Measurements from ENCODE around the gene DNAJC1.

DNAJC1 gene

DNA sequence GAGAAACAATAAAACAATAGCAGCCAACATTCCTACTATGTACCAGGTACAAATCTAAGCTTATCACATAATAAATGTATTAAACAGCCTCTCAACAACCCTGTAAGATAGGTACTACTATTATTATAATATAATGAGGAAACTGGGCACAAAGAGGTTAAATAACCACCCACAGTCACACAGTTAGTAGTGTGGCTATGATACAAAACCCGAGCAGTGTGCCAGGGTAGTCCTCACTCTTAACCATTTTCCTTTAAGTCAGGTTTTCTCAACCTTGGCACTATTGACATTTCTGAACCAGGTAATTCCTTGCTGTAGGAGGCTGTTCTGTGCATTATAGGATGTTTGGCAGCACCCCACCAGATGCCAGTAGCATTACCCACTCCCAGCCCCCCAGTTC, 48.8 kb downstream of the DNAJC1 start:
- DNase-seq: no peak

DNA sequence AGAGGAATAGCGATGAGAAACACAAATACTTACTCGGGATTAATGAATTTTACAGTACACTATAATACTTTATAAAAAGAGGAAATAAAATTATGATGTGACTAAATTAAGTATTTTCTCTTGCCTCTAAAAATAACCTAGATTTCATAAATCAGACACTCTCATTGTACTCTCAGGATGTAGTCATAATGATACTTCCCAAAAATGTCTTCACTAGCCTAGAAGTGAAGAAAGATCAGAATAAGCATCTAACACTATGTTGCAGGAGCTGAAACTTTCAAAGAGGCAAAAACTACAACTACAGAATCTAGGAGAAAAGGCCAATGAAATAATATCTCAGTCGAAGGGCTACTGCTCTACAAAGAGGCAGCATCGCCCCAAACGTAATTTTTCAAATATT, 49.4 kb downstream of the DNAJC1 start:
- no peak for DNase-seq

DNA sequence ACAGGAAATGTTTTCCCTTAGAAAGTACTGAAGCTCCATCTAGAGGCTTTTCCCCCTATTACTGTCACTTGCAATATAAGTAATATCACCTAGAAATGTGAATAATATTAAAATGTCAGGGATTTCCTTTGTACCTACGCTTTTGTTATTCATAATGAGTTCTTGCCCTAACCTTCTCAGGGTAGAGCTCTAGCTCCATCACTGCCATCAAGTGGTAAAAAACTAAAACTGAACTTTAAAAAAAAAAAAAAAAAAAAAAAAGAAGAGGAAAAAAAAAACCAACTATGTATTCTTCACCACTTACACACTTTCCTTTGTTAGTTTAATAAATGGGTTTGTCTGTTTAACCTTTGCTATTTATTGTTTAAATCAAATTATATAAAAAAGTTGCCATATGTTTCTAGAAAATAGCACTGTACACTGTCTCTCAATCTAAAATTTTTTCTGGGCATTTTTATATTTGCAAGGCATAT, 49.9 kb downstream of the DNAJC1 start:
- DNase-seq: no peak

DNA sequence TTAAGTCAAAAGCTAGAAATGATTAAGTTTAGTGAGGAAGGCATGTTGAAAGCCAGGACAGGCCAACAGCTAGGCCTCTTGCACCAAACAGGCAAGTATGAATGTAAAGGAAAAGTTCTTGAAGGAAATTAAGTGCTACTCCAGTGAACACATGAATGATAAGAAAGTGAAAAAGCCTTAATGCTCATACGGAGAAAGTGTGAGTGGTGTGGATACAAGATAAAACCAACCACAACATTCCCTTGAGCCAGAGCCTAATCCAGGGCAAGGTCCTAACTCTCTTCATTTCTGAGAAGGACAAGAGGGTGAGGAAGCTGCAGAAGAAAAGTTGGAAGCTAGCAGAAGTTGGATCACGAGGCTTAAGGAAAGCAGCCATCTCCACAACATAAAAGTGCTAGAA, 53.0 kb downstream of the DNAJC1 start:
- DNase-seq: no peak

DNA sequence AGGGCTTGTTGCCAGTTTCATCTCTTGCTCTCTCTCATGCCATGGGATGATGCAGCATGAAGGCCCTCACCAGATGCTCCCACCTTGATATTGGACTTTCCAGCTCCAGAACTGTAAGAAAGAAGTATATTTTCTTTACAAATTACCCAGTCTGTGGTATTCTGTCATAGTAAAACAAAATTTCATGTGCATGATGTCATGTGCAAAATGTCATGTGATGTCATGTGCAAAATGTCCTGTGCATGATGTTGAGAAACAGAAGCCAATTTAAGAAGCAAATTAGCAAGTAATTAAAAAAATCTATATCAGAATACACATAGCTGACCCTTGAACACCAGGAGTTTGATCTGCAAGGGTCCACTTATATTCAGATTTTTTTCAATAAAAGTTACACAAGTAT, 56.6 kb downstream of the DNAJC1 start:
- DNase-seq: no peak

DNA sequence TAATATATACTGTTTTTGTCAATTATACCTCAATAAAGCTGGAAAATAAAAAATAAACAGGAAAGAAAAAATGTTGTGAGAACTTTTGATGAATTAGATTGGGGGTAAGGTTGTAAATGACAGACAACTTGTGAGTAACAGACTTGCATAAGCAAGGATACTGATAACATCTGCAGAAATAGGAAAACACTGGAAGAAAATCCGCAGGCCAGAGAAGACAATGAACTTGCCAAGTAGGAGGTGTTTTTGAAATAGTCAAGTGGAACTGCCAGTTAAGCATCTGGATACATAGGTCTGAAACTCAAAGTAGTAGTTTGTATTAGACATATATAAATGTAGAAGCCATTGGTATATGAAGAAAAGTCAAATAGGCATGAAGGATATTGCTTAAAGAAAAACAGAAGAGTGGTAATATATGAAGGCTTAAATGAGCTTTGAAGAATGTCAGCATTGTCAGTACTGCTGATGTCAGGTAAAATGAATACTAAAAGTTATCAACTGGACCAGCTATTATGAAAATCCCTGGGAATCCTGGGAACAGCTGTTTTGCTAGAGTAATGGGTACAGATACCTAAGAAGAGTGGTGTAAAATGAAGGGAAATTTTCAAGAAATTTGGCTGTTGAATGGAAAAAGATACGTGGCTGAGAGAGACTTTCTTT, 58.7 kb downstream of the DNAJC1 start:
- DNase-seq: no peak

DNA sequence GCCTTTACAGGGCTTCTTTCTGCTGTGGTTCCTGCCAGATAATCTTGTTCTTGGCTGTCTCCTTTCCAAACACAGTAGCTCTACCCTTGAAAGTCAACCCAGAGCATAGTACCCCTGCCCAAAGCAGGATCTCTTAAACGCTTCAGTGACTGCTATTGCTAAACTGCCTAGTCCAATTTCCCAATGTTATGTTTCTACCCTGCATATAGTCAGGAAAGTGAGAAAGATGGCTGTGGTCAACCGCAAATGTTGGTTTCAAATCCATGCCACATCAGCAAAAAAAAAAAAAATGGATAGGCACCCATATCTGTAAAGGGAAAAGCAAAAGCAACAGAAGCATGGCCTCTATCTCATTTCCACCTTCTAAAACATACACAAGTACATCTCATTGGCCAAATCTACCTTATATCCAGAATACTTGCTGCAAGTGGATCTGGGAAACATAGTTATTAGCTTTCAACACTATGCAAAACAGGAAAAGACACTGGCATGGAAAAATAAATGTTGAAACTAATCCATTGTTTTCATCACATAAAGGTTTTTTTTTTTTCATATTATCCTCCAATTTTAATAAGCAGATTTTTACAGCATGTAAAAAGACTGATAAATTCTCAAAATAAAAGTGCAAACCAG, 59.8 kb downstream of the DNAJC1 start:
- no peak for DNase-seq

DNA sequence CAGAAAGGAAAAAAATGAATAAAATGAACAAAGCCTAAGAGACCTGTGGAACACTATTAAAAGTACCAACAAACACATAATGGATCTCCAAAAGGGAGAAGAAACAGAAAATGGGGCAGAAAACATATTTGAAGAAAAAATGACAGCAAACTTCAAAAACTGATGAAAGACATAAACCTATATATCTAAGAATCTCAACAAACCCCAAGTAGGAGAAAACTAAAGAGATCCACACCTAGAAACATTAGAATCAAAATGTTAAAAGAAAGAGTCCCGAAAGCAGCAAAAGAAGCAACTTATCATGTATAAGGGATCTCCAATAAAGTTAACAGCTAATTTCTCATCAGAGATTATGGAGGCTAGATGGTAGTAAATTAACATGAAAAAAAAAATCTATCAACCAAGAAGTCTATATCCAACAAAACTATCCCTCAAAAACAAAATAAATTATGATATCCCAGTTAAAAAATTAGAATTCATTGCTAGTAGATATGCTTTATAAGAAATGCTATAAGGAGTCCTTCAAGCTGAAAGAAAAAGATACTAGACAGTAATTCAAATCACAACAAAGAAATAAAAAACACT, 68.0 kb downstream of the DNAJC1 start:
- no peak for DNase-seq

DNA sequence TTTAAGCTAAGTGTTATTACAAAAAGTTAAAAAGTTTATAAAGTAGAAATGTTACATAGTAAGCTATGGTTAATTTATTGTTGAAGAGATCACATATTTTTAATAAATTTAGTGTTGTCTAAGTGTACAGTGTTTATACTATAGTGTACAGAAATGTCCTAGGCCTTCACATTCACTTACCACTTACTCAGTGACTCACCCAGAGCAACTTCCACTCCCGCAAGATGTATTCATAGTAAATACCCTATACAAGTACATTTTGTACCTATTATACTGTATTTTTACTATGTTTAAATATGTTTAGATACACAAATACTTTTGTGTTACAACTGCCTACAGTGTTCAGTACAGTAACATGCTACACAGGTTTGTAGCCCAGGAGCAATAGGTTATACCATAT, 69.2 kb downstream of the DNAJC1 start:
- DNase-seq: no peak

DNA sequence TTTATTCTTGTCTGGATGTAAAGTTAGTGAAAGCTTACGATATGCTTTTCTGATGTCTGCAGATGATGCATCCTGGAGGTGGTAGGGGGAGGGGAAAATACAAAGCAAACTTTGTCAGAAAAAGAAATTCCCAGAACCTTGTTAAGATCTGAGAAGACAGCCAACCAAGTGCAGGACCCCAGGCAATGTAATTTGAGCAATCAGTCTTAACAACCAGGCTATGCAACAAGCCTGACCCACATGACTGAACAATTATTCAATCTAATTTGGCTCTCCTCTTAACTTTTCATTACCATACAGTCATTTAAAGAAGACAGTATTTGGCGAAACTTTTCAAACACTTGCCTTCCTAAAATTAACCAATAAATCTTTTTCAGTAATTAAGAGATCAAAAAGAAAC, 74.5 kb downstream of the DNAJC1 start:
- no peak for DNase-seq

DNA sequence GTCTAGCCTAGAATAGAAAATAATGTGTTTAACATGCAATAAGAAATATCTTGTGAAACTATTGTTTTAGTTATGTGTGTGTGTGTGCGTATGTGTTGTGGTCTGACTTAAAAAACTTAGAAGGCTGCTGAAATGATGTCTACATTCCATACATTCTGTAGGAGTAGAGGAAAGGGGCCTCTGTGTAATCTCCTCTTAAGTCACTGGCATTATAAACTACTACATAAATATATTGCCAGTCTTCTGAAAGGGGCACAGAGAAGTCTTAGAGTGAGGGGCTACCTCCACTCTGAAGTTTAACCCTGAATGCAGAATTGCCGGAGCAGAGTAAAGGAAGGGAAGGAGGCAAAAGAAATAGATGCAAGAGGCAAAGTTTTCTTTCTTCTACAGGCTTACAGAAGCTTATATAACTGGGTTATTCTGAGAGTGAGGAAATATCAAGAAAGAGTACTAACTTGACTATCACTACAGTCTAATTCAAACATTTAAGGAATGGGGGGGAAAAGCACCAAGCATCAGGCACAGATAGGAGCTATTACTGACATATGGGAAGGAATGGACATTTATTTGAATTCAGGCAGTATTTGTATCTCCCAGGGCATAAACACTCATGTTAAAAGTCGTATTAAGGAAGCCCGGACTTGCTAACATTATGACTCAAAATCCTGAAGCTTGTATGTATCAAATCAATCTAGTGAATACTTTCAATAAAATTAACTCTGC, 75.7 kb downstream of the DNAJC1 start:
- DNase-seq: no peak

DNA sequence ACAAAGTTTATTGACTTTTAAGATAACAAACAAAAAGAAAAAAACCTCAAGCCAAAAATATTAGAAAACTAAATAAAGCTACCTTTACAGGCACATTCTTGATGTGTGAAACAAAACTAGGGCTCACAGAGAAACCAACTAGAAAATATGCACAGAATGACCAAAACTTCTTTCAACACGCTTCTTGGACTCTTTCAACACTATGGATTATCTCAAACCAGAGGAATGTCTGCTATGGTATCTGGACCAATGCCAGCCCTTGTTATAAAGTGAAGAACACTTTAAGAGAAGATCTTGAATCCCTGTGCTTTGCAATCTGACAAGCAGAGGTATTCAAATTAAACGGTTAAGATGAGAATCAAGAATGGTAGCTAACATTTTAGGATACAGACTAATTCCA, 76.6 kb downstream of the DNAJC1 start:
- no peak for DNase-seq

DNA sequence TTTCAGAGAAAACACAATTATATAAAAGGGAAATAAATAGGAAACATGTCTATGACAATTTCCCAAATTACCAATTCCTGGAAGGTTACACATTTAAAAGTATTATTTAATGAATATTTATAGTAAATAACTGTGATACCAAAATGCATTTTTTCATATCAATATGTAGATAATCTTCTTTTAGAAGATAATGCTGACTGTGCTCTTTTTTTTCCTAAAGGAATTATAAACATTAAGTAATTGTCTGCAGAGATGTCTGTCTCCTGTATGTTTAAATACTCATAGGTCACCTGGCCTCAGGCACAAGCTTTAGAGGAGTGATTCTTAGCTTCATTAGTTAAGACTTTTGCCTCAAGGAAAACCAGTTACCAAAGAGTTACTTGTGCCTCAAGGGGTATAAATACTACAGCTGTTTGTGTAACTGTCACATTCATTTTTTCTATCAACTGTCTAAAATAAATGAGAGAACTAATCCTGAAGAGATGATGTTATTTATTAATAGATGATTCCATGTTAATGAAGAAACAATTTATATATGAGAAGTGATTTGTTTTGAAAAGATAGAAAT, 77.1 kb downstream of the DNAJC1 start:
- DNase-seq: no peak

DNA sequence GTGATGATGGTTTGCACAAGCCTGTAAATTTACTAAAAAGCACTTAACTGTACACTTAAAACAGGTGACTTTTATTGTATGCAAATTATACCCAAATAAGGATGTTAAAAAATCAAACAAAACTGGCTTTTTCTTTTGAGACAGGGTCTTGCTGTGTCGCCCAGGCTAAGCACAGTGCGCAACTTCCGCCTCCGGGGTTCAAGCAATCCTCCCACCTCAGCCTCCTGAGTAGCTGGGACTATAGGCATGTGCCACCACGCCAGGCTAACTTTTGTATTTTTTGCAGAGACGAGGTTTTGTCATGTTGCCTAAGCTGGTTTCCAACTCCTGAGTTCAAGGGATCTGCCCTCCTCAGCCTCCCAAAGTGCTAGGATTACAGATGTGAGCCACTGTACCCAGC, 77.7 kb downstream of the DNAJC1 start:
- no peak for DNase-seq

DNA sequence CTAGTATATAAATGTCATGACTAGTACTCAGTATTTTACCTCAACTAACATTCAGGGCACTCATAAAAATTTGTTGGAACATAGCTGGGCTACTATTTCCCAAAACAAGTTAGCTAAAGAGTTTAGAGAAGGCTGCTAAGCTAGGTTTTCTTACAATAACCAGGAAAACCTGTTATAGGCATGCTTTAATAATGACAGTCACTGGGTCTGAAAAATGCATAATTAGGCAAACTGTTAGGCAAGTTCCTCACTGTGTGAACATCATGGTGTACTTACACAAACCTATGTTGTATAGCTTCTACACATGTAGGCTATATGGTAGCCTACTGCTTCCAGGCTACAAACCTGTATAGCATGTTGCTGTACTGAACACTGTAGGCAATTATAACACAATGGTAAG, 79.0 kb downstream of the DNAJC1 start:
- no peak for DNase-seq

DNA sequence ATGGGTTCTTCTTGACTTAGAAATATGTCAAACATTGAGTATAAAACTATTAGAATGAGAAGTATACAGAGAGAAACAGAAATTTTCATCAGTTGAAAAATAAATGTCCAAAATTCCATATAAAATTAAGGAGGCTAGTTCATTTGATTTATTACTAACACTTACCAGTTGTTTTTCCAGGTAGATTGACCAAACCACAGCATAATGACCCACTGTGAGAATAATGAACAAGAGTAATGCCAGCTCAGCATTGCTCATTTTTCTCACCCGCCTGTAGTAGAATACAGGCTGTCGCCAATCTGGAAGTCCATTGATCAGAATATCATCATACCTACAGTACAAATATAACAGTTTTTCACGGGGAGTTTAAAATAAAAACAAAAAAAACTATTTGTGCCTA, 82.9 kb downstream of the DNAJC1 start:
- DNase-seq: no peak

DNA sequence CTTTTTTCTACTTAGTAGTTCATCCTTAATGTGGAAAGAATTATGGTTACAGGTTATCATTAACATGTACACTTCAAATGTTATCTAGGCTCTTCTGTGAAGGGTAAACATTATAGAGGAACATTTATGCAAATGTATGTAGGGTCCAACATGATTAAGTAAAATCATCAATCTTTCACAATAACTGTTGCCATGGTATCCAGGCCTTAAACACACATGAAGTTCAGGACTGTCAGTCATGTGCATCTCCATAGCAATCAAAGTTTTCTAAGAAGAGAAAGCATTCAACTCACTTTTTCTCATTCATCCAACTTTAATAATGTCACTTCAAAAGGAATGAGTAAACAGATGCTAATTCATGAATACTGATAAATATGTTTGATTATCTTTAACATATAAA, 83.6 kb downstream of the DNAJC1 start:
- DNase-seq: no peak

DNA sequence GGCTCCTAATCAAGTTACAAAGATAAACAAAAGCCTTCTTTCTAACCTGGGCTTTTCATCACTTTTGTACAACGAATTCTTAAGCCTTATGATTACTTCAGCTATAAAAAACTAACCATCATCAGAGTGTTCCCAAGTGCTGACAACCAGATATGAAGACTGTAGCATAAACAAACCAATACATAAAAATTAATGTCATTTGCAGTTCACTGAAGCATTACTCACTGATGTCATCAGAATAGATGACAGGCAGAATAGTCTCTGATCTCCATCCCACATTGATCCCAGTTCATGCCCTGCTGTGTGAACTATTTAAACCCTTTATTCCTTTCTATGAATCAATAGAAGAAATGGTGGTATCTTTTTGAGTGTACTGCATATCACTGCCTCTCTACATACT, 84.4 kb downstream of the DNAJC1 start:
- no peak for DNase-seq

DNA sequence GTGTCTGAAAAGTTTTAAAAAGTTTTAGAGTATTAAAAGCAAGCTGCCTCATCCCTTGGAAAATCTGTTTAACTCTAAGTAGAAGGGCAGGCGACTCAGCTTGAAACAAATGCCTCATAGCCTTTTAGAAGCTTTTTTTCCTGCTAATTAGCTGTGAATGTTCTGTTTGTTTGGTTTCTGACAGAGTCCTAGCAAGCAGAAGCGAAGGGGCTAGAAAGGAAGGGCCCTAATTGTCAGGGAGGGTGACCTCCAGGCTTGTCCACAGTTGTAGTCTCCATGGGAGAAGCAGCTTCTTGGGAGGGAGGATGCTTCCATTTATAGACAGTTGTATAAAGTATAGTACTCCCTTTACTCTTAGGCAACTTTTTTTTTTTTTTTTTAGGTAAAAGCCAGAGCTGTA, 90.9 kb downstream of the DNAJC1 start:
- no peak for DNase-seq

DNA sequence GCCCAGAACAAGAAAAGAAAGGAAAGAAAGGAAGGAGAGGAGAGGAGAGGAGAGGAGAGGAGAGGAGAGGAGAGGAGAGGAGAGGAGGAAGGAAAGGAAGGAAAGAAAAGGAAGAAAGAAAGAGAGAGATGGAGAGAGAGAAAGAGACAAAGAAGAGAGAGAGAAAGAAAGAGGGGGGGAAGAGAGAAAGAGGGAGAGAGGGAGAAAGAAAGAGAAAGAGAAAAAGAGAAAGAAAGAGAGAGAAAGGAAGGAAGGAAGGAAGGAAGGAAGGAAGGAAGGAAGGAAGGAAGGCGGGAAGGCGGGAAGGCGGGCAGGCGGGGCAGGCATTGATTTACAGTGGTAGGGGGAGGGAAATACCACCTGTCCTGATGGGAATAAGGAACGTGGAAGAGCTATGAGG, 92.7 kb downstream of the DNAJC1 start:
- DNase-seq: no peak

DNA sequence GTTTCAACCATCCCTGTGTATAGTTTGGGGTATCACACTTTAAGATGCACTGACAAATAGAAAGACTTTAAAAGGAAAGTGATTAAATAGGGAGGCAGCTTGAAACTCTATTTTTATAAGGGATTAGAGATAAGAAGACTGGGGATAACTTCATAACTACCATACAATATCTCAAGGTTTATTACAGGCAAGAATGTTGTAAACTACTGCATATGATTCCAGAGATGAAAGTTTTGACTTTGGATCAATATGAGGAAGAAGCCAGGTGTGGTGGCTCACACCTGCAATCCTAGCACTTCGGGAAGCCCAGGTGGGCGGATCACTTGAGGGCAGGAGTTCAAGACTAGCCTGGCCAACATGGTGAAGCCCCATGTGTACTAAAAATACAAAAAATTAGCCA, 96.1 kb downstream of the DNAJC1 start:
- DNase-seq: no peak

DNA sequence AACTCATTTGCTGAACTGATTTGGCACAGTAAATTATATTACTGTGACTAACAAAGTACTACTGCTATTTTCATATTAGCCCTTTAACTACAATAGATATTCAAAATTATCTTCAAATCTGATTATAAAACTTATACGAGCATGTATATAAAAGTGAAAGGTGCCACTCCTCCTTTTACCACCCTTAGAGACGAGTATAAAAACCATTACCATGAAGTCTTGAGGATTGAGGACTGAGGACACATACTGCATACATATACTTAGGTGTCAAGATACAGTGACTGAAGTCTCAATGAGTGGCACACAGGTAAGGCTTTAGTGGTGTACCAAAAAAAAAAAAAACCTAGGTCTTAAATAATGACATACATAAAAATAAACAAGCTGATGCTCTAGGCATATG, 98.6 kb downstream of the DNAJC1 start:
- no peak for DNase-seq

DNA sequence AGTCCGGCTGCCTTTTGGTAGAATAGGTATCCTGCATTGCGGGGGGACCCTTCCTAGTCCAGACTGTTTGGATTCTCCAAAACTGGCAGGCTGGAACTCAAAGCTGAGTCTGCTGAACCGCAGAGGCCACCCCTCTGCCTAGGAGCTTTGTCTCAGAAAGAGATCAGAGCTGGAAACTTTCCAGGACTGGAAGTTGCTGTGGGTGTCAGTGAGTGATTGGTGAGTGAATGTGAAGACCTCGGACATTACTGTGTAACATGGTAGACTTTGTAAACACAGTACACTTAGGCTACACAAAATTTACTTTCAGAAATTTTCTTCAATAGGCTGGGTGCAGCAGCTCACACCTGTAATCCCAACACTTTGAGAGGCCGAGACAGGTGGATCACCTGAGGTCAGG, 103.8 kb downstream of the DNAJC1 start:
- no peak for DNase-seq

DNA sequence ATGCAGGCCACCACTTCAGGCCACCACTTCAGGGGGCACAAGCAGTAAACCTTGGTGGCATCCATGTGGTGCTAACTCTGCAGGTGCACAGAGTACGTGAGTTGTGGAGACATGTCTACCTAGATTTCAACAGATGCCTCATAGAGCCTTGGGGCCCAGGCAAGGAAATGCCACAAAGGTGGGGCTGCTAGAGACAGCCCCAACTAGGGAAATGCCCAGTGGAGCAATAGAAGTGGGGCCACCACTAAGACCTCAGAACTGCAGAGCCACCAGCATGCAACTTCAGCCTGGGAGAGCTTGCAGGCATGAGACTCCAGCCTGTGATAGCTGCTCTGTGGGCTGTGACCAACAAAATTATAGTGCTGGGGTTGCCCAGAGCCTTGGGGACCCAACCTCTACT, 107.6 kb downstream of the DNAJC1 start:
- DNase-seq: no peak

All from T1000 (cell line).